H1 (cell line): ENCODE measurements around the gene MSANTD3. TPM values are rescaled to one million over a fixed set of nuclear protein-coding genes. Genes with fewer than 3 reads are reported as not detected.

Experiments used
- CTCF ChIA-PET: fragments of 300-600 bp; sonication (Branson Sonifier 250); formaldehyde crosslinking; loops from one replicate; lab custom pipeline; 2021; ENCODE audit not compliant: partially characterized antibody; lab: Charles Lee
- POLR2A ChIA-PET: fragments of 300-600 bp; sonication (Branson Sonifier 250); formaldehyde crosslinking; loops from one replicate; lab custom pipeline; 2021; ENCODE audit warnings: inconsistent platforms; ENCODE audit not compliant: partially characterized antibody; lab: Charles Lee
- DNase-seq, 2 experiments: peaks; one replicate each; pipeline versions ENCODE4 v3.0.0 to v3.0.0-alpha.2; 2010 to 2022; ENCODE audit warnings: low spot score in 2 of 2, low read depth in 1 of 2, mixed read lengths in 1 of 2
- FAIRE-seq: peaks from 2 replicates; lab custom pipeline; 2011; peaks lifted over from hg19 to GRCh38; lab: Jason Lieb, UNC
- H2AFZ ChIP-seq: 2 replicates; pipeline ENCODE4 v1.8.1; 2012; ENCODE audit warnings: low read length, inconsistent platforms
- H2AK5ac ChIP-seq: 2 replicates; pipeline ENCODE4 v1.6.1; 2013; ENCODE audit warnings: low read depth, low read length
- H2BK120ac ChIP-seq: replicated peaks from 2 replicates; pipeline ENCODE3; 2013; ENCODE audit warnings: low read depth, low read length, inconsistent platforms
- H2BK12ac ChIP-seq: 2 replicates; pipeline ENCODE4 v1.6.1; 2013; ENCODE audit warnings: low read depth, low read length
- H2BK15ac ChIP-seq: 2 replicates; pipeline ENCODE4 v1.6.1; 2013; ENCODE audit warnings: low read length
- H2BK20ac ChIP-seq: 2 replicates; pipeline ENCODE4 v1.6.1; 2013; ENCODE audit warnings: low read length
- H2BK5ac ChIP-seq: 2 replicates; pipeline ENCODE4 v1.6.1; 2013; ENCODE audit warnings: low read depth, low read length
- H3K14ac ChIP-seq: 2 replicates; pipeline ENCODE4 v1.6.1; 2013; ENCODE audit warnings: inconsistent platforms; ENCODE audit not compliant: insufficient read length
- H3K18ac ChIP-seq: 2 replicates; pipeline ENCODE4 v1.6.1; 2013; ENCODE audit warnings: low read length; ENCODE audit errors: extremely low read depth
- H3K23ac ChIP-seq: 2 replicates; pipeline ENCODE4 v1.6.1; 2013; ENCODE audit warnings: inconsistent platforms; ENCODE audit not compliant: insufficient read length
- H3K23me2 ChIP-seq: 2 replicates; pipeline ENCODE4 v1.6.1; 2013; ENCODE audit warnings: low read depth, low read length
- H3K27ac ChIP-seq: 2 replicates; pipeline ENCODE4 v1.6.1; 2011; ENCODE audit warnings: low read depth, low read length, inconsistent platforms
- H3K27me3 ChIP-seq, 4 experiments: replicated peaks in 1 of 4; 1 replicate in 1 of 4; 2 replicates in 3 of 4; pipeline versions ENCODE4 v1.6.1 to v1.8.1; 2011 to 2013; ENCODE audit warnings: low read length in 3 of 4, mild to moderate bottlenecking in 3 of 4, inconsistent platforms in 2 of 4, mixed read lengths in 2 of 4, moderate library complexity in 1 of 4; ENCODE audit not compliant: control insufficient read depth in 3 of 4, insufficient read depth in 3 of 4; ENCODE audit errors: extremely low read depth in 1 of 4
- H3K36me3 ChIP-seq, 4 experiments: 2 replicates each; pipeline versions ENCODE4 v1.6.1 to v1.8.1; 2011 to 2013; ENCODE audit warnings: mild to moderate bottlenecking in 4 of 4, low read length in 3 of 4, moderate library complexity in 2 of 4, control low read depth in 1 of 4, inconsistent platforms in 1 of 4; ENCODE audit not compliant: insufficient read depth in 4 of 4, control insufficient read depth in 2 of 4
- H3K4ac ChIP-seq: replicated peaks from 2 replicates; pipeline ENCODE3; 2013; ENCODE audit warnings: low read length, low read depth, mixed read lengths, inconsistent platforms; ENCODE audit not compliant: insufficient read length
- H3K4me1 ChIP-seq, 4 experiments: replicated peaks in 1 of 4; 1 replicate in 1 of 4; 2 replicates in 3 of 4; pipeline versions ENCODE4 v1.6.1 to v1.8.1; 2011 to 2013; ENCODE audit warnings: low read length in 3 of 4, inconsistent platforms in 2 of 4, mixed read lengths in 1 of 4; ENCODE audit not compliant: insufficient read depth in 4 of 4, control insufficient read depth in 3 of 4
- H3K4me2 ChIP-seq, 2 experiments: 2 replicates each; pipeline versions ENCODE4 v1.6.1 to v1.8.1; 2011 to 2013; ENCODE audit warnings: low read depth in 2 of 2, low read length in 2 of 2, control low read depth in 1 of 2, inconsistent platforms in 1 of 2, mild to moderate bottlenecking in 1 of 2; ENCODE audit not compliant: insufficient read depth in 1 of 2
- H3K4me3 ChIP-seq, 4 experiments: fragments of 200-600, 300-600 bp in 1 of 4; sonication (generic), shearing (Covaris generic), sonication (Bioruptor Twin) in 1 of 4; 2 replicates each; pipeline versions ENCODE4 v1.5.1 to v1.8.1; 2011 to 2016; ENCODE audit warnings: low read length in 4 of 4, low read depth in 3 of 4, control low read depth in 2 of 4, inconsistent platforms in 2 of 4, mild to moderate bottlenecking in 2 of 4, mixed read lengths in 1 of 4, moderate library complexity in 1 of 4; ENCODE audit not compliant: insufficient read depth in 2 of 4; ENCODE audit errors: extremely low read depth in 1 of 4
- H3K56ac ChIP-seq: replicated peaks from 2 replicates; pipeline ENCODE3; 2013; ENCODE audit warnings: low read depth, mild to moderate bottlenecking, mixed read lengths, low read length, inconsistent platforms; ENCODE audit not compliant: insufficient read length
- H3K79me1 ChIP-seq: 2 replicates; pipeline ENCODE4 v1.6.1; 2013; ENCODE audit warnings: low read depth, low read length, control low read depth
- H3K79me2 ChIP-seq, 2 experiments: 2 replicates each; pipeline versions ENCODE4 v1.6.1 to v1.8.1; 2012 to 2013; ENCODE audit warnings: low read length in 2 of 2, mild to moderate bottlenecking in 2 of 2, inconsistent platforms in 1 of 2; ENCODE audit not compliant: insufficient read depth in 2 of 2, control insufficient read depth in 1 of 2
- H3K9ac ChIP-seq, 4 experiments: replicated peaks in 1 of 4; 1 replicate in 1 of 4; 2 replicates in 3 of 4; pipeline versions ENCODE4 v1.6.1 to v1.8.1; 2011 to 2013; ENCODE audit warnings: low read depth in 3 of 4, low read length in 3 of 4, control low read depth in 2 of 4, mild to moderate bottlenecking in 2 of 4, moderate library complexity in 2 of 4, inconsistent platforms in 1 of 4; ENCODE audit errors: extremely low read depth in 1 of 4
- H3K9me3 ChIP-seq, 2 experiments: 2 replicates each; pipeline versions ENCODE4 v1.6.1 to v1.8.1; 2012 to 2013; ENCODE audit warnings: mild to moderate bottlenecking in 2 of 2, moderate library complexity in 2 of 2, control low read depth in 1 of 2, inconsistent platforms in 1 of 2, low read depth in 1 of 2, low read length in 1 of 2, mixed read lengths in 1 of 2; ENCODE audit not compliant: insufficient read depth in 2 of 2
- H4K20me1 ChIP-seq, 2 experiments: replicated peaks in 1 of 2; 2 replicates each; pipeline versions ENCODE3 to v1.8.1; 2011 to 2013; ENCODE audit warnings: inconsistent platforms in 2 of 2, low read length in 2 of 2, mild to moderate bottlenecking in 1 of 2; ENCODE audit not compliant: insufficient read depth in 2 of 2, control insufficient read depth in 1 of 2
- H4K5ac ChIP-seq: 2 replicates; pipeline ENCODE4 v1.6.1; 2013; ENCODE audit warnings: low read length, low read depth, mixed read lengths, inconsistent platforms; ENCODE audit not compliant: insufficient read length
- H4K8ac ChIP-seq: 2 replicates; pipeline ENCODE4 v1.8.0; 2013; ENCODE audit warnings: mild to moderate bottlenecking, moderate library complexity, low read length, inconsistent platforms; ENCODE audit not compliant: insufficient read depth; ENCODE audit errors: extremely low read depth
- H4K91ac ChIP-seq: replicated peaks from 2 replicates; pipeline ENCODE3; 2013; ENCODE audit warnings: low read length, mixed read lengths, inconsistent platforms; ENCODE audit not compliant: insufficient read length
- CEBPB ChIP-seq: IDR thresholded peaks from 2 replicates; pipeline ENCODE4 v1.6.1; 2012; ENCODE audit warnings: low read depth, low read length
- MAX ChIP-seq: IDR thresholded peaks from 2 replicates; pipeline ENCODE4 v1.6.1; 2012; ENCODE audit warnings: inconsistent platforms
- WGBS, 2 experiments: shearing (Covaris generic) in 1 of 2; methylation state at CpG; one replicate each; pipeline versions ENCODE4 v1.1.6 to v1.1.7; 2013 to 2015; ENCODE audit warnings: low lambda C conversion rate in 2 of 2, mixed read lengths in 2 of 2, inconsistent platforms in 1 of 2, low coverage in 1 of 2, missing lambda C conversion rate in 1 of 2; ENCODE audit not compliant: insufficient replicate concordance in 2 of 2, insufficient coverage in 1 of 2, insufficient read length in 1 of 2; ENCODE audit errors: extremely low coverage in 1 of 2, missing lambda C conversion rate in 1 of 2; 5-methylcytosine and 5-hydroxymethylcytosine counted together
- polyA plus RNA-seq, 7 experiments: library from polyadenylated mRNA; depleted of rRNA in 3 of 7; stranded (reverse) in 5 of 7; unstranded in 2 of 7; fragments of >200 nt in 5 of 7; fragments of 200-250 nt in 2 of 7; gene quantifications; 1 replicate in 5 of 7; 2 replicates in 1 of 7; 4 replicates in 1 of 7; pipeline versions ENCODE4 v1.2.1 to v1.2.3, GENCODE V29; 2011 to 2013; ENCODE audit warnings: missing spikeins in 2 of 7, mixed read lengths in 2 of 7
- total RNA-seq: library from RNA; stranded (reverse); fragmentation: NEBNext Ultra II Directional; extraction: Animal tissue kit (Norgen Biotek cat#: 25700); gene quantifications from 2 replicates; pipeline ENCODE4 v1.2.1, GENCODE V29; 2021

Gene MSANTD3
- total and polyA plus RNA-seq, 2 of the 8 experiments (the other 6 are each of a cell fraction or from before 2014, with no cell fraction given): 12.0 to 41.3 TPM

GRCh38 chr9:100443781-100444768, 17.1 kb downstream of the MSANTD3 start:
- Histone ChIP-seq H4K20me1 (no peaks in the 10 kb centered on the region), H3K79me2 (peaks cover 5 to 13% of the 10 kb centered on the region in 2 experiments; a peak in 2 of 4 replicates), H3K18ac (no peak overlapping the region), H3K23me2 (no peaks in the 10 kb centered on the region), H3K4me1 (peaks cover 0 to 2% (median 0%) of the 10 kb centered on the region in 4 experiments; a peak in 1 of 7 replicates), H2BK12ac (no peak overlapping the region; the same call in 1 of the 2 replicates), H4K91ac (no peak overlapping the region), H3K4ac (no peak overlapping the region), H3K27ac (no peak overlapping the region), H2AK5ac (no peak overlapping the region), H2BK15ac (no peak overlapping the region), H2BK5ac (no peak overlapping the region), H3K56ac (no peak overlapping the region), H2AFZ (no peak overlapping the region), H3K9me3 (no peaks in the 10 kb centered on the region), H3K36me3 (peaks cover 0 to 6% (median 0%) of the 10 kb centered on the region in 4 experiments; a peak in 2 of 8 replicates), H4K5ac (no peak overlapping the region), H3K9ac (no peak overlapping the region), H3K14ac (no peak overlapping the region), H4K8ac (no peak overlapping the region; the same call in 1 of the 2 replicates), H3K4me3 (no peak overlapping the region), H2BK20ac (no peak overlapping the region), H3K27me3 (no peaks in the 10 kb centered on the region), H2BK120ac (no peak overlapping the region), H3K4me2 (no peak overlapping the region), H3K23ac (no peak overlapping the region), H3K79me1 (peaks cover 3% of the 10 kb centered on the region; the same call in 1 of the 2 replicates)
- FAIRE-seq (no peak), DNase-seq (no peak)
- TF ChIP-seq MAX (no peak), CEBPB (0 out of 2 replicates have a peak, but pooled peaks have one; percentile 38)
- WGBS, 2 experiments: 83% methylated on average over 4 of the region's 4 CpGs; no CpG with 5 or more reads in 1 of the 2 experiments
- ChIA-PET POLR2A (interaction anchor here (0.6 to 0.7 kb wide), 2 partner anchors 17 to 108 kb away, joined by 3 read pairs; partner anchors contain the start of gene MSANTD3), CTCF (interaction anchor here (0.7 to 1.0 kb wide), 2 partner anchors 28 to 32 kb away, joined by 3 read pairs; partner anchors contain the start of gene TMEFF1)
